Large intestine (tissue), 3 donors: ENCODE results near the gene ADGRL3. TPM values are rescaled to one million over a fixed set of nuclear protein-coding genes. Genes with fewer than 3 reads are reported as not detected.

ENCODE experiments used
- DNase-seq, 2 donors: peaks; one replicate each; pipeline versions ENCODE4 v3.0.0 to v3.0.0-alpha.2; 2013
- H3K27ac ChIP-seq: one replicate; pipeline ENCODE4 v1.5.1; 2013; ENCODE audit warnings: low read length
- H3K27me3 ChIP-seq: 2 replicates; pipeline ENCODE4 v1.6.1; 2013; ENCODE audit warnings: low read length; ENCODE audit not compliant: control insufficient read depth, insufficient read depth
- H3K36me3 ChIP-seq: 2 replicates; pipeline ENCODE4 v1.6.1; 2013; ENCODE audit warnings: low read length; ENCODE audit not compliant: control insufficient read depth, insufficient read depth
- H3K4me1 ChIP-seq: one replicate; pipeline ENCODE4 v1.6.1; 2013; ENCODE audit warnings: low read length; ENCODE audit not compliant: control insufficient read depth, insufficient read depth
- H3K4me3 ChIP-seq: one replicate; pipeline ENCODE4 v1.5.1; 2013; ENCODE audit warnings: low read length
- H3K9me3 ChIP-seq: one replicate; pipeline ENCODE4 v1.6.1; 2013; ENCODE audit warnings: mild to moderate bottlenecking, low read depth, low read length, moderate library complexity; ENCODE audit not compliant: control insufficient read depth
- WGBS: methylation state at CpG from one replicate; pipeline ENCODE4 v1.1.5; 2013; ENCODE audit warnings: low lambda C conversion rate; ENCODE audit not compliant: insufficient coverage; 5-methylcytosine and 5-hydroxymethylcytosine counted together
- polyA plus RNA-seq: library from polyadenylated mRNA; unstranded; fragments of 120-200 nt; gene quantifications from one replicate; pipeline ENCODE4 v1.2.1, GENCODE V29; 2013

Gene ADGRL3
- polyA plus RNA-seq, 1 donor: 9.8 TPM

GRCh38 chr4:61440321-61440720 is 240.2 kb downstream of the ADGRL3 start:
- no peak for DNase-seq
- 100% methylated on average over 1 of the region's 4 CpGs for WGBS
- no peaks in the 10 kb centered on the region for H3K36me3 ChIP-seq

DNA sequence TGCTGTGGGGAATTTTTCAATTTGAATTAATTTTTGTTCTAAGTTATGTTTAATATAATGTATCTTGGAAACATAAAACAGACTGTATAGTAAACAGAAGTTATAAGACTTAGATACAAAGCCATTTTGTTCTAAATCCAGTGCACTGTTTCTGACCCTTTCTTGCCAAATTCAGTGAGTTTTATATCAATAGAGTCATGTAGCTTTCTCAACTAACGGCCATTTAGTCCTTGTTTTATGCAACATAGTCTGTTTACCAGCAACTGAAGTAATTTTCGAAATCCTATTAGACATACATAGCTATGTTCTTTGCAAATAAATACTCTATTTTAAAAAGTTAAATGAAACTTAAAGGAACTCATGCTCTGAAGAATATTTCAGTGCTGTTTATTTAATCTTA is 242.8 kb downstream of the ADGRL3 start:
- no CpG with 5 or more reads among the region's 2 CpGs for WGBS
- Histone ChIP-seq H3K36me3 (no peaks in the 10 kb centered on the region), H3K27ac (no peak overlapping the region)

More at GRCh38 chr4:61440321-61440720, 240.2 kb downstream of the ADGRL3 start:
- Histone ChIP-seq H3K27me3 (no peaks in the 10 kb centered on the region), H3K4me3 (no peak overlapping the region), H3K27ac (no peak overlapping the region), H3K9me3 (no peaks in the 10 kb centered on the region), H3K4me1 (peaks cover 12% of the 10 kb centered on the region)

GRCh38 chr4:61443813-61444510 is 243.8 kb downstream of the ADGRL3 start:
- Histone ChIP-seq H3K27ac (peak overlapping the region; percentile 85), H3K27me3 (no peaks in the 10 kb centered on the region), H3K9me3 (no peaks in the 10 kb centered on the region), H3K36me3 (no peaks in the 10 kb centered on the region), H3K4me3 (no peak overlapping the region), H3K4me1 (peaks cover 18% of the 10 kb centered on the region)
- DNase-seq: peak in 1 of 2 donors; percentile 16
- 60% methylated on average over 1 of the region's 2 CpGs for WGBS

More for the DNA sequence above, 242.8 kb downstream of the ADGRL3 start:
- no peak for DNase-seq
- Histone ChIP-seq H3K9me3 (no peaks in the 10 kb centered on the region), H3K27me3 (no peaks in the 10 kb centered on the region), H3K4me3 (no peak overlapping the region), H3K4me1 (peaks cover 14% of the 10 kb centered on the region)

GRCh38 chr4:61445374-61446063 is 245.4 kb downstream of the ADGRL3 start:
- DNase-seq: peak; percentile 63 to 89
- no peak overlapping the region for H3K4me3 ChIP-seq
- no peaks in the 10 kb centered on the region for H3K27me3 ChIP-seq
- peaks cover 18% of the 10 kb centered on the region for H3K4me1 ChIP-seq
- 20% methylated on average over 1 of the region's 2 CpGs for WGBS
- H3K9me3 ChIP-seq: no peaks in the 10 kb centered on the region
- H3K27ac ChIP-seq: peak overlapping the region; percentile 85
- no peaks in the 10 kb centered on the region for H3K36me3 ChIP-seq

- Histone ChIP-seq H3K27ac (no peak overlapping the region), H3K9me3 (no peaks in the 10 kb centered on the region), H3K36me3 (no peaks in the 10 kb centered on the region), H3K27me3 (no peaks in the 10 kb centered on the region), H3K4me3 (no peak overlapping the region), H3K4me1 (peaks cover 18% of the 10 kb centered on the region)
- DNase-seq: no peak
These were observed 246.8 kb downstream of the ADGRL3 start for GRCh38 chr4:61446941-61447340.

DNA sequence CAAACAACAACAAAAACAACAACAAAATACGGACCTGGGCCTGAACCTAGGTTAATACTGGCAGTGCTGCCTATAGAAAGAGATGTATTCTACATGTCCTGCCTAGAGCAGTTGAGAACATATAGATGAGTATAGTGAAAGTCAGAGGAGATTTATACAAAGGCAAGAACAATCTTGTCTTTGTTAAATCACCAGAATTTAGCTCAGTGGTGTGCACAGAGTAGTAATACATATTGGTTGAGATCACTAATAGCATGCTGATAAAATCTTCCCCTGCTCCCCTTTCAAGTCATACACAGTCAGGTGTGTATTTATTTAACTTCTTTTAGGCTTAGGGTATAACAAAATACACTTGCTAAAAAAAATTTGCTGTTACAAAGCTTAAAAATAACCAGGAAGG is 247.8 kb downstream of the ADGRL3 start:
- WGBS: no CpG with 5 or more reads among the region's 1 CpG
- Histone ChIP-seq H3K27me3 (no peaks in the 10 kb centered on the region), H3K4me3 (no peak overlapping the region)

GRCh38 chr4:61451935-61452334 is 251.8 kb downstream of the ADGRL3 start:
- Histone ChIP-seq H3K27me3 (no peaks in the 10 kb centered on the region), H3K9me3 (no peaks in the 10 kb centered on the region), H3K4me3 (no peak overlapping the region), H3K4me1 (peaks cover 8% of the 10 kb centered on the region), H3K27ac (no peak overlapping the region), H3K36me3 (no peaks in the 10 kb centered on the region)
- DNase-seq: no peak
- WGBS: 80% methylated on average over 1 of the region's 3 CpGs

More for the DNA sequence above, 247.8 kb downstream of the ADGRL3 start:
- no peaks in the 10 kb centered on the region for H3K9me3 ChIP-seq
- no peak for DNase-seq
- no peaks in the 10 kb centered on the region for H3K36me3 ChIP-seq
- H3K4me1 ChIP-seq: peaks cover 21% of the 10 kb centered on the region
- H3K27ac ChIP-seq: no peak overlapping the region

- H3K36me3 ChIP-seq: no peaks in the 10 kb centered on the region
- DNase-seq: no peak
- H3K9me3 ChIP-seq: no peaks in the 10 kb centered on the region
- H3K4me3 ChIP-seq: no peak overlapping the region
- WGBS: 86% methylated on average over 1 of the region's 1 CpG
- no peaks in the 10 kb centered on the region for H3K27me3 ChIP-seq
- no peak overlapping the region for H3K27ac ChIP-seq
- H3K4me1 ChIP-seq: no peaks in the 10 kb centered on the region
These were observed 261.8 kb downstream of the ADGRL3 start for GRCh38 chr4:61461956-61462355.

GRCh38 chr4:61462451-61463326 is 262.6 kb downstream of the ADGRL3 start:
- Histone ChIP-seq H3K4me3 (no peak overlapping the region), H3K27ac (no peak overlapping the region), H3K9me3 (no peaks in the 10 kb centered on the region), H3K27me3 (no peaks in the 10 kb centered on the region), H3K4me1 (no peaks in the 10 kb centered on the region), H3K36me3 (no peaks in the 10 kb centered on the region)
- peak in 1 of 2 donors; percentile 27 for DNase-seq
- 10% methylated on average over 2 of the region's 5 CpGs for WGBS

DNA sequence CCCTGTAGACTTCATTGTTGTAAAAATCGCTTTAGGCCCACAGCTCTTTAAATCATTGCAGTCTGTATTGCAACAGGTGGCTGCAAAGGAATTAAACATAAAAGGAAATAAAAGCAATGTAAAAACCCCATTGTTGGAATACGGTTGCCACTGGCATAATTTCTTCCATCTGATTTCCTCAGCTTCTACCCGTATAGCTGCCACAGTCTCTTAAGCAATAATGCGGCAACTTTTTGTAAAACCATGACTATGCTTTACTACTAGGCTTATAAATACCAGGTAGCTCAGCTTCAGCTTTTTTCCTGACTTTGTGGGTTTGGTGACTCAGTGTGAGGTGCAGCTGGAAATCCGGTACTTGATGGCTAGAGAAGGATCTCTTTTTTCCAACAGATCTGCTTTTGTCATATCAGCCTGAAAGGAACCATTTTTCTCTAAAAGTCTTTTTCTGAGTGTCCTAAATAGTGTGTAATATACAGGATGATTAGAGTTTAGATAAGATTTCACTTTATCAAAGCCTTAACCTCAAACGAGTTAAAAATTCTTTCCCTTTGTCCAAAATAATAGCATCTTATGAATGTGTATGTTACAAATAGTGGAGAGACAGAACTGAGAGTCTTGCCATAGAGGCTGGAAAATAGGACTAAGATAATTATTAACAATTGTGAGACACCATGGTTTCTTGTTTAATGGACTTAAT is 268.0 kb downstream of the ADGRL3 start:
- H3K27ac ChIP-seq: no peak overlapping the region
- H3K9me3 ChIP-seq: no peaks in the 10 kb centered on the region
- H3K4me1 ChIP-seq: no peaks in the 10 kb centered on the region
- H3K27me3 ChIP-seq: no peaks in the 10 kb centered on the region
- no peak for DNase-seq
- no peak overlapping the region for H3K4me3 ChIP-seq
- WGBS: 40% methylated on average over 1 of the region's 6 CpGs
- H3K36me3 ChIP-seq: no peaks in the 10 kb centered on the region
